Endothelial cell (in vitro differentiated cells): ENCODE measurements around the gene TUBB3. TPM values are rescaled to one million over a fixed set of nuclear protein-coding genes. Genes with fewer than 3 reads are reported as not detected.

Source experiments
- DNase-seq: peaks from one replicate; pipeline ENCODE4 v3.0.0; 2021; ENCODE audit warnings: low spot score
- H3K27ac Mint-ChIP-seq: one replicate; pipeline ENCODE4 v1.8.0; 2021; ENCODE audit warnings: mixed read lengths, inconsistent platforms; ENCODE audit not compliant: unreplicated experiment
- H3K27me3 Mint-ChIP-seq: one replicate; pipeline ENCODE4 v1.8.0; 2021; ENCODE audit warnings: mild to moderate bottlenecking, moderate library complexity, mixed read lengths, inconsistent platforms; ENCODE audit not compliant: unreplicated experiment
- H3K36me3 Mint-ChIP-seq: one replicate; pipeline ENCODE4 v1.8.0; 2021; ENCODE audit warnings: mild to moderate bottlenecking, low read depth, mixed read lengths, inconsistent platforms; ENCODE audit not compliant: unreplicated experiment
- H3K4me1 Mint-ChIP-seq: one replicate; pipeline ENCODE4 v1.8.0; 2021; ENCODE audit warnings: mild to moderate bottlenecking, mixed read lengths, inconsistent platforms; ENCODE audit not compliant: unreplicated experiment
- H3K4me3 Mint-ChIP-seq: one replicate; pipeline ENCODE4 v1.8.0; 2021; ENCODE audit warnings: mild to moderate bottlenecking, mixed read lengths, inconsistent platforms; ENCODE audit not compliant: unreplicated experiment
- H3K9me3 Mint-ChIP-seq: one replicate; pipeline ENCODE4 v1.8.0; 2021; ENCODE audit warnings: mixed read lengths, inconsistent platforms; ENCODE audit not compliant: unreplicated experiment
- total RNA-seq: library from RNA; stranded (reverse); fragmentation: NEBNext Ultra II Directional; extraction: Animal tissue kit (Norgen Biotek cat#: 25700); gene quantifications from one replicate; pipeline ENCODE4 v1.2.1, GENCODE V29; 2021; ENCODE audit not compliant: unreplicated experiment
- TF ChIP-seq, protein P1 (sequence below): fragments of 200-600 bp; sonication (generic); IDR thresholded peaks from one replicate; pipeline ENCODE4 v1.5.0; 2021; ENCODE audit warnings: antibody characterized with exemption; ENCODE audit not compliant: unreplicated experiment

The TUBB3 gene
- total RNA-seq, 1 donor from 2014 or later: 95.7 TPM

DNA sequence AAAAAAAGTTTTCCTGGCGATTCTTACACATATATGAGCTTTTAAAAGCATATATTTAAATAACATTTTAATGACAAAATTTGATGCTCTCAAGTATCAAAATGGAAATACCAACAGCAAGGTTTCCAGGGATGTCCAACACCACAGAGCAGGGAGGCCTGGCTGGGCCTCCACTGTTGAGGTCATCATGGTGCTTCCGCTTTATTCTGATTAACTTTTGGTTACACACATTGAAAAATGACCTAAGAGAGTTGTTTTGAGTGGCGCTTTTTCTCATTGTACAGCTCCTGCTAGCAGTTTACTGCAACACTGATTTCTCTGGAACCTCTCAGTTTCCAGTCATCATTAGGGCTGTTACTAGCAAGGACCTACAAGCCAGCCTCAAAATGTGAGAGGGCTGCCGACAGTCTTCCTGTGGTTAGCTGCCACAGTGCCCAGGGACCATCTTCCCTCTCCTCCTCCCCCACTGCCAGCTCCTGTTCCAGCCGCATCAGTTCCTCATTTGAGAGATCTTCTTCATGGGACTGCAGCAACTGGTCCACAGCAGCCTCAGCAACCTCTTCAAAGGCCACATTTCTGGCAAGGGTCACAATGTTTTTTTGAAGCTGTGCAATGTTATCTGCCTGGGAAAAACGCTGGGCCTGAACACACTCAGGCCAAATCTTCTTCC is 46.7 kb downstream of the TUBB3 start:
- no peak for DNase-seq
- Mint-ChIP-seq H3K27ac (no peak overlapping the region), H3K36me3 (peaks cover 20% of the 10 kb centered on the region), H3K9me3 (no peaks in the 10 kb centered on the region), H3K4me3 (peak overlapping the region; percentile 4), H3K4me1 (peaks cover 31% of the 10 kb centered on the region), H3K27me3 (peaks cover 16% of the 10 kb centered on the region)
- TF ChIP-seq, protein P1, sequence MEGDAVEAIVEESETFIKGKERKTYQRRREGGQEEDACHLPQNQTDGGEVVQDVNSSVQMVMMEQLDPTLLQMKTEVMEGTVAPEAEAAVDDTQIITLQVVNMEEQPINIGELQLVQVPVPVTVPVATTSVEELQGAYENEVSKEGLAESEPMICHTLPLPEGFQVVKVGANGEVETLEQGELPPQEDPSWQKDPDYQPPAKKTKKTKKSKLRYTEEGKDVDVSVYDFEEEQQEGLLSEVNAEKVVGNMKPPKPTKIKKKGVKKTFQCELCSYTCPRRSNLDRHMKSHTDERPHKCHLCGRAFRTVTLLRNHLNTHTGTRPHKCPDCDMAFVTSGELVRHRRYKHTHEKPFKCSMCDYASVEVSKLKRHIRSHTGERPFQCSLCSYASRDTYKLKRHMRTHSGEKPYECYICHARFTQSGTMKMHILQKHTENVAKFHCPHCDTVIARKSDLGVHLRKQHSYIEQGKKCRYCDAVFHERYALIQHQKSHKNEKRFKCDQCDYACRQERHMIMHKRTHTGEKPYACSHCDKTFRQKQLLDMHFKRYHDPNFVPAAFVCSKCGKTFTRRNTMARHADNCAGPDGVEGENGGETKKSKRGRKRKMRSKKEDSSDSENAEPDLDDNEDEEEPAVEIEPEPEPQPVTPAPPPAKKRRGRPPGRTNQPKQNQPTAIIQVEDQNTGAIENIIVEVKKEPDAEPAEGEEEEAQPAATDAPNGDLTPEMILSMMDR: no peak

DNA sequence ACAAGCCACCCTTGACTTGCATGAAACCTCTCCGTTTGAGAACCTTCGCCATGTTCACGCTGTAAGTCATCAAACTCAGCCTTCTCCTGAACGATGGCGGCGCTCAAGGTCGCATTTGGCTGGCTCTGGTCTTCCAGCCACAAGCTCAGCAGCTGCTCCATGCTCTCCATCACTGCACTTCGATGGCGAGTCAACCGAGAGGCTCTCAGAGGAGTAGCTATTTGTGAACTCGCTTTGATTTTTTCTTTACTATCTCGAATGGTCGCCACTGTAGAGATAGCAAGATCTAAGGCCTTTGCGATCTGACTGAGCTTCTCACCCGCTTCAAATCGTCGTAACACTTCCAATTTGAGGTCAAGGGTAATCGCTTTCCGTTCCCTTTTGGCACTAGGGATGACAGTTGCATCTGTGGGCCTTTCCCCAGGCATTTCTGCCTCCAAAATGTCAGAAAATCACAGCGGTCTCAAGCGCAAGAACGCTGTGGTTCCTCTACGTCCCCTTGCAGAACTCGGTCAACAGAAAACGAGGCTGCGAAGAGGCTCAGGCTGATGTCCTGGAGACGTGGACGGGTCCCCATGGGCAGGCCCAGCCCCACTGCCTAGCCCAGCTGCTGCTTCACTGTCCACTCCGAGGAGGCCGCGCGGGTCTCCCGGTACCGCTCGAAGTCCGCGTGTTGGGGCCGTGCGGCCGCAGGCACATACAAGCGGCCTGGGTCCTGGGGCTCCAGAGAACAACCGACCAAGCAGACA is 48.5 kb downstream of the TUBB3 start:
- TF ChIP-seq, protein P1: no peak
- peak; percentile 33 for DNase-seq
- Mint-ChIP-seq H3K27ac (peak overlapping the region; percentile 57), H3K4me1 (peaks cover 34% of the 10 kb centered on the region), H3K9me3 (no peaks in the 10 kb centered on the region), H3K4me3 (peak overlapping the region; percentile 90), H3K27me3 (peaks cover 9% of the 10 kb centered on the region), H3K36me3 (peaks cover 15% of the 10 kb centered on the region)

DNA sequence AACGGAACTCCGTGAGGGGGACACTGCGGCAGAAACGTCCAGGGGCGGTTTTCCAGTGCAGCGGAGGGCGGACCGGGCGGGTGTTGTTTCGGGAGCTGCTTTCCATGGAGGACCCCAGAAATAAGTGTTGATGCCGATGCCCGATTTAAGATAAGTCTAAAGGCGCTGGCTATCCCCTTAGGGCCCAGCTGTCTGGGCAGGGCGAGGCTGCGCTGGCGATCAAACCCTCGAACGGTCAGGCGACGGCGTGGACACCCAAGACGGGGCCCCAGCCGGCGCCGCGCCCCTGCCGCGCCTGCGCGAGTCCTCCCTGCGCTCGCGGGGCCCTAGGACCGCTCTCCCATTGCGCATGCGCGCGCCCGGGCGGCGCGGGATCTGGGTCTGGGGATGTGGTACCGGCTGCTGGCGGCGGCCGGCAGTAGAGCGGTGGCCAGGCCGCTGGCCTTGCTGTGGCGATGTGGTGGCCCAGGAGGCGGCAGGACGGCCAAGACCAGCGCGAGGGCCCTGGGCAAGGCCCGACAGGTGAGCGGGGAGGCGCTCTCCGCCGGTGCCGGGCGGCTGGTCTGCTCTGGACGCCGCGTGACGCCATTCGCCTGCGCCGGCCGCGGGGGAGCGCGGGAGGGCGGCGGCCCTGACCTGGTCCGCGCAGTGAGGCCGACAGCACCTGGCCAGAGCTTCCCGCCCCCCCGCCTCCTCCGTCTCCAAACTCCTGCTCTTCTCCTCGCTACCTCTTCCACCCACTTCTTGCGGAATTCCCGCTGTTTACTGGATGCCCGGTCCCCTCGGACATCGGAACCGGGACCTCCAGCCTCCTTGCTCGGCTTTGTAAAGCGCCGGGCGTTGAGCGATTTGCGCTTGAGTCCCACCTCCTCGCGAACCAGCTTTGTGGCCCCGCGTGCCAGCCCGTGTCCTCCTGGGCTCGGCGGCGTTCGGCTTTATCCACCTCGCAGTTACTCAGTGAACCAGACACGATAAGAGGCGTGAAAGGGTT is 49.4 kb downstream of the TUBB3 start:
- TF ChIP-seq, protein P1: no peak
- peaks cover 15% of the 10 kb centered on the region for H3K36me3 Mint-ChIP-seq
- H3K4me1 Mint-ChIP-seq: peaks cover 34% of the 10 kb centered on the region
- H3K27me3 Mint-ChIP-seq: peaks cover 7% of the 10 kb centered on the region
- H3K27ac Mint-ChIP-seq: peak overlapping the region; percentile 91
- H3K9me3 Mint-ChIP-seq: no peaks in the 10 kb centered on the region
- DNase-seq: peak; percentile 96
- peak overlapping the region; percentile 99 for H3K4me3 Mint-ChIP-seq

DNA sequence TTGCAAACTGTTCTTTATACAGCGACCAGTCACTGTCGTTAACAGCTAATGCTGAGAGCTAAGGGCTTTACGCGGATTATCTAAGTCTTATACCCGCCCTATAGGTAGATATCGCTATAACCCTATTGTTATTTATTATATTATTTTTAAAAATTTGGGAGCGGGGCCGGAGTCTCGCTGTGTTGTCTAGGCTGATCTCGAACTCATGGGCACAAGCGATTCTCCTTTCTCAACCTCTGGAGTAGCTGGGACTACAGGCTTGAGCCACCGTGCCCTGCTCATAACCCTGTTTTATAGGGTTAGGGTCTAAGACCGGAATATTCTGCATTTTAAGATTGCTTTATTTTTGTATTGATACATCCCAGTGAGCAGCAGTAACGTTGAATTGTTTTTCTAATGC is 50.1 kb downstream of the TUBB3 start:
- Mint-ChIP-seq H3K36me3 (peaks cover 15% of the 10 kb centered on the region), H3K4me1 (peaks cover 34% of the 10 kb centered on the region), H3K27me3 (peaks cover 7% of the 10 kb centered on the region), H3K27ac (peak overlapping the region; percentile 45), H3K9me3 (no peaks in the 10 kb centered on the region), H3K4me3 (peak overlapping the region; percentile 99)
- TF ChIP-seq, protein P1: no peak
- no peak for DNase-seq
